ENCODE data around the gene EEF1A2.
"Not testable (repeated sequence)": the region's sequence is repeated elsewhere in the genome, so short reads cannot be mapped to it uniquely, and the experiment has no call there.

EEF1A2 gene

GRCh38 chr20:63519668-63520503, 21.0 kb upstream of the EEF1A2 start:
- DNase-seq, result peak; percentile 20

GRCh38 chr20:63518946-63519667, 20.2 kb upstream of the EEF1A2 start:
- DNase-seq, result no peak

- DNase-seq, result no peak
Measured at GRCh38 chr20:63518351-63518861, 19.5 kb upstream of the EEF1A2 start.

- DNase-seq, result no peak
Measured at GRCh38 chr20:63517376-63518309, 18.8 kb upstream of the EEF1A2 start.

GRCh38 chr20:63514520-63514919, 15.6 kb upstream of the EEF1A2 start:
- DNase-seq, result not testable (repeated sequence)

- DNase-seq, result no peak
Measured at GRCh38 chr20:63513207-63513606, 14.3 kb upstream of the EEF1A2 start.

GRCh38 chr20:63509088-63509564, 10.2 kb upstream of the EEF1A2 start:
- no peak for DNase-seq

GRCh38 chr20:63508072-63508768, 9.3 kb upstream of the EEF1A2 start:
- no peak for DNase-seq

GRCh38 chr20:63507083-63507743, 8.3 kb upstream of the EEF1A2 start:
- DNase-seq, result no peak

GRCh38 chr20:63505723-63506122, 6.8 kb upstream of the EEF1A2 start:
- DNase-seq, result no peak

GRCh38 chr20:63505281-63505680, 6.4 kb upstream of the EEF1A2 start:
- DNase-seq, result no peak

- DNase-seq, result no peak
Measured at GRCh38 chr20:63504642-63505041, 5.8 kb upstream of the EEF1A2 start.

- no peak for DNase-seq
Measured at GRCh38 chr20:63503524-63503923, 4.6 kb upstream of the EEF1A2 start.

- DNase-seq, result no peak
Measured at GRCh38 chr20:63502671-63503172, 3.8 kb upstream of the EEF1A2 start.

- no peak for DNase-seq
Measured at GRCh38 chr20:63501818-63502670, 3.2 kb upstream of the EEF1A2 start.

- DNase-seq, result no peak
Measured at GRCh38 chr20:63500902-63501817, 2.3 kb upstream of the EEF1A2 start.

- DNase-seq, result no peak
Measured at GRCh38 chr20:63500151-63500901, 1.4 kb upstream of the EEF1A2 start.

- no peak for DNase-seq
Measured at GRCh38 chr20:63499338-63499969, 571 bp upstream of the EEF1A2 start.
